Bronchial epithelial cell (primary cell): ENCODE data around the gene CDHR1. TPM values are rescaled to one million over a fixed set of nuclear protein-coding genes. Genes with fewer than 3 reads are reported as not detected.
A peak's percentile ranks its signal among the peaks of the same experiment; 100 is the strongest.

ENCODE experiments used
- DNase-seq: peaks from one replicate; pipeline ENCODE4 v3.0.0-alpha.2; 2010; ENCODE audit warnings: low read depth
- FAIRE-seq: peaks from 2 replicates; lab custom pipeline; 2011; peaks lifted over from hg19 to GRCh38; lab: Jason Lieb, UNC
- H3K27me3 ChIP-seq: 2 replicates; pipeline ENCODE4 v1.5.1; 2011; ENCODE audit warnings: low read length; ENCODE audit not compliant: control insufficient read depth, insufficient read depth
- H3K36me3 ChIP-seq: 2 replicates; pipeline ENCODE4 v1.5.1; 2011; ENCODE audit warnings: low read length; ENCODE audit not compliant: control insufficient read depth, insufficient read depth
- H3K4me3 ChIP-seq: 2 replicates; pipeline ENCODE4 v1.5.1; 2011; ENCODE audit warnings: mild to moderate bottlenecking, low read depth, low read length, control low read depth
- CTCF ChIP-seq: IDR thresholded peaks from 2 replicates; pipeline ENCODE4 v1.5.1; 2011; ENCODE audit warnings: mild to moderate bottlenecking, moderate library complexity, low read length, control low read depth, inconsistent platforms; ENCODE audit not compliant: insufficient read depth, severe bottlenecking
- total RNA-seq: library from RNA; depleted of rRNA; stranded (reverse); fragments of >200 nt; gene quantifications from 2 replicates; pipeline ENCODE4 v1.2.1, GENCODE V29; 2014

CDHR1 gene
- total RNA-seq, 1 donor from 2014 or later: 0.53 TPM

DNA sequence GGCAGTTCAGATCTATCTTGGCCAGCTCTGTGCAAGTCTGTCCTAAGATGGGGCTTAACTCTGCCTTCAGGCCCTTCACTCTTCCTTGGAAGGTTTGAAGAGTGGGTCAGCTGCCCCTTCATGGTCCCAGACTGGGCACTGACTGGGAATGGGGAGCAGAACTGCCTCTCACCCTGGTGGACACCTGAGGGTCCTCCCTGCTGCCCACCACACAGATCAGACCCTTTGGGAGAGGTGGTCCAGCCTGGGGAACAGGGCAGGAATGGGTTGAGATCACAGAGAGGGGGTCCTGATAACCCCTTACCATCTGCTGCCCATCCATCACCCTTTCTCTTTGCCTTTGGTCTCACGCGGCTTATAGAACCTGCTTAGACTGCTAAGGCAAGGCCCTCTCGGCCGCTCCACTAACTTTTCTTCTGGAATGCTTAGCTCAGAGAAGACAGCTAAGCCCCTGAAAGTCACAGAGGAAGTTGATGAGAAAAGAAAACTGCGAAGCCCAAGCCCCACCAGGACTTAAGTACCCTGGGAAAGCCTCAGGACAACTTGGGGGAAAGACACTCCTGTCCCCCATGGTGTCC, 402 bp upstream of the CDHR1 start:
- H3K36me3 ChIP-seq: no peaks in the 10 kb centered on the region
- FAIRE-seq (no peak), DNase-seq (peak; percentile 4)
- H3K27me3 ChIP-seq: peaks cover 1% of the 10 kb centered on the region
- H3K4me3 ChIP-seq: peak overlapping the region; percentile 44
- TF ChIP-seq CTCF: no peak

DNA sequence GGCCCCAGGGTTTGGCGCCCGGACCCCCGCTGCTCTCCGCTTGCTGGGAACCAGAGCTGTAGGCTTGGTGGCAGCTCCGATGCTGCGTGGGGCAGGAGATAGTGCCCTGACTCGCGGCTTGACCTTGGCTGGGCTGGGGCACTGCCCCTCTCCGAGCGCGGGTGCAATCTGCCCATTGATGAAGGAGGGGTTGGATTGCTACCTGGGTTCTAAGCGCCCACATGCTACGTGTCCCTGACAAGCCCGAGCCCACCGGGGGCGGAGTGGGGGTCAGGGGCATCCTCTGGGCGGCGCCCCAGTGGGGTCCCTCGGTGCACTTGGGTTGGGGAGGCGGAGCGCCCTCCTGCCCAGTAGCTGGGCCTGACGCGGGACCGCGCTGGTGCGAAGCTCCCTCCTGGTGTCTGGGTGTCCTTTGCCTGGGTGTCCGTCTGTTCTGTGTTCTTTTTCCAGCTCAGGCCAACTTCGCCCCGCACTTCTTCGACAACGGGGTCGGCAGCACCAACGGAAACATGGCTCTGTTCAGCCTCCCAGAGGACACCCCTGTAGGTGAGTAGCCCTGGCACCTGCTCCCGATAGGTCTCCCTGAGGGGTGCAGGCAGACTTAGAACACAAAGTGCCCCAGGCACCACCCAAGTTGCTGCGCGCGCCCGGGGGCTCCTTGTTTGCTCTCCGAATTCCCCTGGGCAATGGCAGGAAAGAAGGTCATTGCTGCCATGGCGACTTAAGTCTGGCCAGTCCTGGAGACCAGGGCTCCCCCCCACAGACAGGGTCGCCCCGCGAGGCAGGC, 900 bp downstream of the CDHR1 start:
- H3K27me3 ChIP-seq: peaks cover 1% of the 10 kb centered on the region
- TF ChIP-seq CTCF: no peak
- peak overlapping the region; percentile 44 for H3K4me3 ChIP-seq
- FAIRE-seq (no peak), DNase-seq (no peak)
- H3K36me3 ChIP-seq: no peaks in the 10 kb centered on the region

DNA sequence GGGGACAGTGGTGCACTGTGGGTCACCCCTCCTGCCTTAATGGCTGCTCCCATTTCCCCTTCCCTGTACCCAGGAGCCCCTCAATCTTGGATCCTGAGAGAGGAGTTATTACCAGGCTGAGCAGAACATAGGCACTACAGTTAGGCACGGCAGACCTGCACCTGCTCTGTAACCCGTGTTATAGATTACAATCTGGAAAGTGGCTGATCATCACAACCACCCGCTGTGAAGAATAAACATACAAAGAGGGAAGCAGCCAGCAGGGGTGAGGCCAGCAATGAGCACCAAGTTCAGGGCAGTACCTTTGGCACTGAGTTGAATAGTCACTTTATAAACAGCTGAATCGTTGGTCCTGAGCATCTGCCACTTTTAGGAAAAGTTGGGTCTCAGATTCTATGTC, 1.7 kb downstream of the CDHR1 start:
- H3K27me3 ChIP-seq: peaks cover 1% of the 10 kb centered on the region
- DNase-seq (no peak), FAIRE-seq (no peak)
- H3K4me3 ChIP-seq: no peak overlapping the region
- H3K36me3 ChIP-seq: peaks cover 1% of the 10 kb centered on the region
- no peak for TF ChIP-seq CTCF

DNA sequence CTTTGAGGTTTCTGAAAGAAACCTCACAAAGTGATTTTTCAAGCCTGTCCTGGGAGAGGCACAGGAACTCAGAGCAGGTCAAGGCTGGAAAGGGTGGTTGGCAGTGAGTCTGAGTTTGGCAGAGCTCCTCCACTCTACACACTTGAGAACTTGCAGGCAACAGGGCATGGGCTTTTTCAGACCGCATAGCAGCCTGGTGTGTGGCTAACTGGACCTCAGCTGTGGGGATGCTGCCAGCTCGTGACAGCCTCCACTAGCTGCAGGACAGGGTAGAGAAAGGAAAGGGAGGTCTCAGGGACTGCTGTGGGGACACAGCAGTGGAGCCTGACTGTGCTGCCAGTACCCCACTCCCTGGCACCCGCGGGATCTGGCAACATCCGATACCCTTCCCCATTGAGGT, 2.6 kb downstream of the CDHR1 start:
- peaks cover 1% of the 10 kb centered on the region for H3K36me3 ChIP-seq
- no peak overlapping the region for H3K4me3 ChIP-seq
- DNase-seq: no peak
- H3K27me3 ChIP-seq: peaks cover 1% of the 10 kb centered on the region
- no peak for TF ChIP-seq CTCF
- FAIRE-seq: peak; percentile 64

- DNase-seq: no peak
- Histone ChIP-seq H3K36me3 (peaks cover 1% of the 10 kb centered on the region), H3K4me3 (no peak overlapping the region), H3K27me3 (peaks cover 1% of the 10 kb centered on the region)
- FAIRE-seq: no peak
- no peak for TF ChIP-seq CTCF
These were observed 3.3 kb downstream of the CDHR1 start for GRCh38 chr10:84197643-84198042.
